Fibroblast of pulmonary artery (primary cell): ENCODE data around the gene MRPS22.
A peak's percentile ranks its signal among the peaks of the same experiment; 100 is the strongest.

ENCODE experiments used
- DNase-seq: peaks from one replicate; pipeline ENCODE4 v3.0.0-alpha.2; 2010; ENCODE audit warnings: low read depth
- H3K4me3 ChIP-seq: replicated peaks from 2 replicates; pipeline ENCODE4 v1.5.1; 2011; ENCODE audit warnings: low read depth, mild to moderate bottlenecking, control low read depth, low read length, moderate library complexity
- CTCF ChIP-seq: IDR thresholded peaks from 2 replicates; pipeline ENCODE4 v1.5.1; 2011; ENCODE audit warnings: mild to moderate bottlenecking, control low read depth, low read length, inconsistent platforms; ENCODE audit errors: missing control alignments

The MRPS22 gene

GRCh38 chr3:139319428-139320402, 24.1 kb upstream of the MRPS22 start:
- peak; percentile 54 for DNase-seq
- H3K4me3 ChIP-seq = no peak overlapping the region
- TF ChIP-seq CTCF = peak; percentile 63

GRCh38 chr3:139320551-139321309, 23.1 kb upstream of the MRPS22 start:
- no peak for DNase-seq
- H3K4me3 ChIP-seq = no peak overlapping the region
- TF ChIP-seq CTCF = no peak

GRCh38 chr3:139322346-139322745, 21.5 kb upstream of the MRPS22 start:
- H3K4me3 ChIP-seq = no peak overlapping the region
- no peak for TF ChIP-seq CTCF
- DNase-seq = no peak

- no peak for TF ChIP-seq CTCF
- DNase-seq = no peak
- H3K4me3 ChIP-seq = no peak overlapping the region
Observed at GRCh38 chr3:139323146-139323545, 20.7 kb upstream of the MRPS22 start.

- no peak for TF ChIP-seq CTCF
- DNase-seq = no peak
- H3K4me3 ChIP-seq = no peak overlapping the region
Observed at GRCh38 chr3:139324456-139324855, 19.4 kb upstream of the MRPS22 start.

- TF ChIP-seq CTCF = no peak
- no peak overlapping the region for H3K4me3 ChIP-seq
- DNase-seq = no peak
Observed at GRCh38 chr3:139325551-139325950, 18.3 kb upstream of the MRPS22 start.
